ENCODE results near the gene ACTR2. TPM values are rescaled to one million over a fixed set of nuclear protein-coding genes. Genes with fewer than 3 reads are reported as not detected.
A peak's percentile ranks its signal among the peaks of the same experiment; 100 is the strongest.
"Not testable (repeated sequence)": the region's sequence is repeated elsewhere in the genome, so short reads cannot be mapped to it uniquely, and the experiment has no call there.

Gene ACTR2
- polyA plus RNA-seq (ENCODE audit: low read depth in 6 of 6): 100 to 1,000 TPM; 345 to 395 (median 383) TPM

DNA sequence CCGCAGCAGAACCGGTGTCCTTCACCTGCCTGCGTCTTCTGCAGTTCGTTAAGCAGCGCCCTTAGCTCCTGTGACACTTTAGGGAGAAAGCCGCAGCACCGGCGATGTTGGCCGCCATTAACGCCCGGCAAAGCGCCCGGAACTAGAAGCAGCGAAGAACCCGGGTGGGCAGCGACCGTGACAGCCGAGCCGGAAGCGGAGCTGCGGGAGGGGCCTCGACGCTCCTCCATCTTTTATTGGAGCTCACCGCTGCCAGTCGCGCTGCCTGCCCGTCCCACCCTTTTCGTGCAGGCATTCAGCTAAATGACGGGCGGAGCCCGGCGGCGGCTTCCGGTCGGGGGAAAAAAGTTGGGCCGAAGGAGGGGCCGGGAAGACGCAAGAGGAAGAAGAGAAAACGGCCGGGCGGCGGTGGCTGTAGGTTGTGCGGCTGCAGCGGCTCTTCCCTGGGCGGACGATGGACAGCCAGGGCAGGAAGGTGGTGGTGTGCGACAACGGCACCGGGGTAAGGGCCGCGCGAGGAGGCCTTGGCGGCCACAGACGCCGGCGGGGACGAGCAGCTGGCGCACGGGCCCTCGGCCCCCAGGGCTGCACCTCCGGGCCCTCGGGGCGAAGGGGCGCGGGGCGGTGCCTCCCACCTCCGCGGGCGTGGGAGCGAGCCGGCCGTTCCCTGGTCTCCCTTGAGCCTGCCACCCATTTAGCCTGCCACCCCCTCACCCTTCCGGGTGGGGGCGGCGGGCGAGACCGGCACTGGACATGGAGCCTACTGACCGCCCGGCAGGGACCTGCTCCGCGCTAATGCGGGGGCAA lies at the start of gene ACTR2:
Gene ACTR2 (plus strand): TSS at position 376 of the 807 bp plus-strand sequence. CDS start 79 bp downstream, at position 455.
- H3K27ac Mint-ChIP-seq: peak within 1 kb of the TSS; percentile 99 to 100 (median 99)
- H3K27me3 Mint-ChIP-seq: no peaks in the 10 kb centered on the region
- H3K4me1 Mint-ChIP-seq: peaks cover 19 to 46% (median 21%) of the 10 kb centered on the region in 3 donors
- H3K36me3 Mint-ChIP-seq: peaks cover 3 to 8% of the 10 kb centered on the region in 2 donors
- peak within 1 kb of the TSS; percentile 94 to 100 (median 100) for H3K4me3 Mint-ChIP-seq
- peak; percentile 88 to 89 for ATAC-seq (ENCODE audit: low read depth in 2 of 2)
- peaks cover 0 to 3% (median 0%) of the 10 kb centered on the region in 7 donors for H3K9me3 Mint-ChIP-seq
- DNase-seq: peak; percentile 94

DNA sequence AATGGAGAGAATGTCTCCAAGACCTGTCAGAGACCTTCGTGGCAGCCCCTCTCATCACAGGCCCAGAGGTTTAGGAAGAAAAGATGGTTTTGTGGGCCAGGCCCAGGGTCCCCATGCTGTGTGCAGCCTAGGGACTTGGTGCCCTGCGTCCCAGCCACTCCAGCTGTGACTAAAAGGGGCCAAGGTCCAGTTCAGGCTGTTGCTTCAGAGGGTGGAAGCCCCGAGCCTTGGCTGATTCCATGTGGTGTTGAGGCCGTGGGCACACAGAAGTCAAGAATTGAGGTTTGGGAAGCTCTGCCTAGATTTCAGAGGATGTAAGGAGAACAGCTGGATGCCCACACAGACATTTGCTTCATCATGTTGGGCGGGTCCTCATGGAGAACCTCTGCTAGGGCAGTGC lies 45.1 kb upstream of the ACTR2 start:
- H3K9me3 Mint-ChIP-seq: peaks cover 0 to 4% (median 0%) of the 10 kb centered on the region in 7 donors

DNA sequence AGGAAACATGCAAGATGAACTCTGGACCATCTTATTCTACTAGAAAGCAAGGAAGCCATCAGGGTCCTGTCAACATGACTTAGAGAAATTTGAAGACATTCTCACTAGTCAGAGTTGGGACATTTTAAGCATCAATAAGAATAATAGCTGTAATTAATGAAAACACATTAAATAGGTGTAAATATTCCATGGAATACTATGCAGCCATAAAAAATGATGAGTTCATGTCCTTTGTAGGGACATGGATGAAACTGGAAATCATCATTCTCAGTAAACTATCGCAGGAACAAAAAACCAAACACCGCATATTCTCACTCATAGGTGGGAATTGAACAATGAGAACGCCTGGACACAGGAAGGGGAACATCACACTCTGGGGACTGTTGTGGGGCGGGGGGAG lies 44.2 kb upstream of the ACTR2 start:
- H3K27ac Mint-ChIP-seq; H3K36me3 Mint-ChIP-seq; ATAC-seq (ENCODE audit: low read depth in 2 of 2); DNase-seq; H3K9me3 Mint-ChIP-seq; H3K4me3 Mint-ChIP-seq: not testable (repeated sequence)
- peaks cover 4 to 16% (median 11%) of the 10 kb centered on the region in 3 donors for H3K27me3 Mint-ChIP-seq
- peaks cover 8 to 10% (median 9%) of the 10 kb centered on the region in 3 donors for H3K4me1 Mint-ChIP-seq

More for the DNA sequence above, 45.1 kb upstream of the ACTR2 start:
- Mint-ChIP-seq H3K36me3 (no peaks in the 10 kb centered on the region), H3K4me1 (peaks cover 7 to 8% (median 7%) of the 10 kb centered on the region in 3 donors), H3K27me3 (peaks cover 4 to 22% (median 9%) of the 10 kb centered on the region in 3 donors), H3K27ac (no peak overlapping the region), H3K4me3 (peak overlapping the region in 1 of 8 donors; percentile 6)
- ATAC-seq (ENCODE audit: low read depth in 2 of 2) (no peak), DNase-seq (no peak)

DNA sequence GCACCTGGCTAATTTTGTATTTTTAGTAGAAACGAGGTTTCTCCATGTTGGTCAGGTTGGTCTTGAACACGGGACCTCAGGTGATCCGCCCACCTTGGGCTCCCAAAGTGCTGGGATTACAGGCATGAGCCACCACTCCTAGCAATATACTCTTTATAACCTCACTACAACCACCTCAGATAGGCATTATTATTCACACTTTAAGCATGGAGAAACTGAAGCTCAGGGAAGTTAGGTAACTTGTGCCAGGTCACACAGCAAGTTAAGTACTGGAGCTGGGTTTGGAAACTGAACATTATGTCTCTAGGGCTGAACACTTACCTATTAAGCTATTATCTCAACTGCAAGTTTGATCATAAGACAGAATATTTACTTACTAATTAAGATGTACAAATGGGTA lies 42.6 kb upstream of the ACTR2 start:
- ATAC-seq (ENCODE audit: low read depth in 2 of 2) (no peak), DNase-seq (no peak)
- Mint-ChIP-seq H3K27ac (no peak overlapping the region), H3K4me1 (peaks cover 8 to 10% (median 9%) of the 10 kb centered on the region in 3 donors), H3K9me3 (peaks cover 0 to 4% (median 0%) of the 10 kb centered on the region in 7 donors), H3K27me3 (peaks cover 14 to 17% (median 15%) of the 10 kb centered on the region in 3 donors), H3K4me3 (no peak overlapping the region), H3K36me3 (no peaks in the 10 kb centered on the region)

DNA sequence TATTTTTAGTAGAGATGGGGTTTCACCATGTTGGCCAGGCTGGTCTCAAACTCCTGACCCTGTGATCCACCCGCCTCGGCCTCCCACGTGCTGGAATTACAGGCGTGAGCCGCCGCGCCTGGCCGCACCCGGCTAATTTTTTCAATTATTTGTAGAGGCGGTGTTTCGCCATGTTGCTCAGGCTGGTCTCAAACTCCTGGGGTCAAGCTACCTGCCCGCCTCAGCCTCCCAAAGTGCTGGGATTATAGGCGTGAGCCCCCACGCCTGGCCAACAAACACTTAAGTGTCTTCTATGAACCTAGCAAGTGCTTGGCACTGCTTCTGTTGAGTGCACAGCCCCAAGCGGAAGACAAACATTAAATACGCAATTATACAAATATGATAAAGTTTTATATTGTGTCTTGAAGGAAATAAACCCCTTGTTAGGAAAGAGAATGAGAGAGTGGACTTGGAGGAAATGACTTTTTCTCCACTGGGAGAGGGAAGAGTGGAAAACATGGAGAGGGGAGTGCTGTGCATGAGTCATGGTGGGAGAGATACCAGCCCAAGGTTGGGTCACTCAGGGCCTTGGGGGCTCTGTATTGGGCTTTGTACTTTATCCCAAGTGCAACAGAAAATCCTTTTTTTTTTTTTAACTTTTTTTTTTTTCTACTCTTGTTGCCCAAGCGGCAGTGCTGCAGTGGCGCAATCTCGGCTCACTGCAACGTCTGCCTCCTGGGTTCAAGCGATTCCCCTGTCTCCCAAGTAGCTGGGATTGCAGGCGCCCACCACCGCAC lies 41.4 kb upstream of the ACTR2 start:
- no peaks in the 10 kb centered on the region for H3K36me3 Mint-ChIP-seq
- peak overlapping the region in 1 of 8 donors; percentile 7 for H3K4me3 Mint-ChIP-seq
- peaks cover 0 to 4% (median 0%) of the 10 kb centered on the region in 7 donors for H3K9me3 Mint-ChIP-seq
- DNase-seq (no peak), ATAC-seq (ENCODE audit: low read depth in 2 of 2) (no peak)
- H3K27ac Mint-ChIP-seq: no peak overlapping the region
- peaks cover 8 to 10% (median 9%) of the 10 kb centered on the region in 3 donors for H3K4me1 Mint-ChIP-seq
- H3K27me3 Mint-ChIP-seq: peaks cover 14 to 17% (median 15%) of the 10 kb centered on the region in 3 donors

DNA sequence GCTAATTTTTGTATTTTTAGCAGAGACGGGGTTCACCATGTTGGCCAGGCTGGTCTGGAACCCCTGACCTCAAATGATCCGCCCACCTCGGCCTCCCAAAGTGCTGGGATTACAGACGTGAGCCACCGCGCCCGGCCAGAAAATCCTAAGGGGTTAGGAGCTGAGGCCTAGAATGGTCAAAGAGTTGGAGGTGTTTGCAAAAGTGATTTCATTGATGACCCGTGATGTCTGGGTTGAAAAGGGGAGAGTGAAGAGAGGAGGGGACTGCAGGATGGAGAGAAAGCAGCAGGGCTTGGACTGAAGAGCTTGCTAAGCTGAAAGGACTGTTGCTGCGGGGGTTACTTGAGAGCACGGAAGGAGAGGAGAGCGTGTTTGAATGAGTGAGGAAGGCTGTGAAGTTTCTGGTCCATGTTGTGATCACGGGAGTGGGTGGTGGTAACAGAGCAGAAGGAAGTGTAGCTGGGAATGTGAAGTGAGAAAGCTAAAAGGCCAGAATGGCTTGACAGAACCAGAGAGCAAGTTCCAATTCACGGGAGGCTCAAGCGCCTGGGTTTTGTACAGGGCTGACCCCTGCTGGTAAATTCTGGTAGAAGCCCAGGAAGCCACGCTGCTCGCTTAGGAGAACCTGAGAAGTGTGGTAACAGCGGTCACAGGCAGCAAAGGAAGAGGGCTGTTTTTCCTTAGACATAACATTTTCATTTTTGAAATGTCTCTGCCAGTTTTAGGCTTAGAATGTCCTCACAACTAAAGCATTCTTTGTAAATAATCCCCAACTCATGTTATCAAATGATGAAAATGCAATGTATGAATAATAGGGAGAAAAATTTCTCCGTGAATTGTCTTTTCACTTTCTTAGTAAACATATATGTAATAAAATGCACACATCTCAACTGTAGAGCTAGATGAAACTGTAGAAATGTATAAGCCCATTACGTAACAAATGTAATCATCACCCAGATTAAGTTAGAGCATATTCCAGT lies 40.5 kb upstream of the ACTR2 start:
- H3K27me3 Mint-ChIP-seq: peaks cover 7 to 17% (median 10%) of the 10 kb centered on the region in 3 donors
- peak overlapping the region in 2 of 6 donors; percentile 34 to 74 for H3K27ac Mint-ChIP-seq
- peaks cover 8 to 10% (median 9%) of the 10 kb centered on the region in 3 donors for H3K4me1 Mint-ChIP-seq
- ATAC-seq (ENCODE audit: low read depth in 2 of 2) (peak; percentile 83 to 96), DNase-seq (peak; percentile 53)
- peaks cover 0 to 3% of the 10 kb centered on the region in 2 donors for H3K36me3 Mint-ChIP-seq
- peaks cover 0 to 4% (median 0%) of the 10 kb centered on the region in 7 donors for H3K9me3 Mint-ChIP-seq
- H3K4me3 Mint-ChIP-seq: peak overlapping the region in 1 of 8 donors; percentile 1

DNA sequence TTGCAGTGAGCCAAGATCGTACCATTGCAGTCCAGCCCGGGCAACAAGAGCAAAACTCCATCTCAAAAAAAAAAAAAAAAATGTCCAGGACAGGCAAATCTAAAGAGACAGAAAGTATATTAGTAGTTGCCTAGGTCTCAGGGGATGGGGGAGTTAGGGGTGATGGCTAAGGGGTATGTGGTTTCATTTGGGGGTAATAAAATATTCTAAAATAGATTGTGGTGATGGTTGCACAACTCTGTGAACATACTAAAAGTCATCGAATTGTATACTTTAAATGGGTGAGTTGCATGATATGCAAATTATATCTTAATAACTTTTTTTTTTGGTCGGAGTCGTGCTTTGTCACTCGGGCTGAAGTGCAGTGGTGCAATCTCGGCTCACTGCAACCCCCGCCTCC lies 34.2 kb upstream of the ACTR2 start:
- no peaks in the 10 kb centered on the region for H3K4me1 Mint-ChIP-seq
- H3K4me3 Mint-ChIP-seq: no peak overlapping the region
- ATAC-seq (ENCODE audit: low read depth in 2 of 2): no peak
- H3K27ac Mint-ChIP-seq: peak overlapping the region in 1 of 6 donors; percentile 83
- H3K36me3 Mint-ChIP-seq: peaks cover 0 to 3% of the 10 kb centered on the region in 2 donors
- no peaks in the 10 kb centered on the region for H3K9me3 Mint-ChIP-seq
- no peak for DNase-seq
- H3K27me3 Mint-ChIP-seq: peaks cover 3 to 13% (median 8%) of the 10 kb centered on the region in 3 donors

DNA sequence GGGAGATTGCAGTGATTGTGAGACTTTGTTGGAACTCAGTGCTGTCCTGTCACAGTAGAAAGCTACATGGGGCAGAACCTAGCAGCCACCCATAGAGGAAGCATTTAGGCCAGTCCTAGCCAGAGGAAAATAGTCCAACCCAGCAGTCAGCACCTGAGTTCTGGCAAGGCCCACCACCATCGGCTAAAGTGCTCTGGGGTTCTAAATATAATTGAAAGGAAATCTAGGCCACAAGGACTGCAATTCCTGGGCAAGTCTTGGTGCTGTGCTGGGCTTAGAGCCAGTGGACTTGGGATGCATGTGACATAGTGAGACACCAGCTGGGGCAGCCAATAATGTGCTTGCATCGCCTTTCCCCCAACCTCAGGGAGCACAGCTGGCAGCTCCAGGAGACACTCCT lies 28.9 kb upstream of the ACTR2 start:
- Mint-ChIP-seq H3K4me3 (no peak overlapping the region), H3K27me3 (peaks cover 0 to 8% (median 0%) of the 10 kb centered on the region in 3 donors), H3K4me1 (no peaks in the 10 kb centered on the region), H3K36me3 (no peaks in the 10 kb centered on the region), H3K9me3 (no peaks in the 10 kb centered on the region), H3K27ac (no peak overlapping the region)
- DNase-seq: no peak
- ATAC-seq (ENCODE audit: low read depth in 2 of 2): no peak

DNA sequence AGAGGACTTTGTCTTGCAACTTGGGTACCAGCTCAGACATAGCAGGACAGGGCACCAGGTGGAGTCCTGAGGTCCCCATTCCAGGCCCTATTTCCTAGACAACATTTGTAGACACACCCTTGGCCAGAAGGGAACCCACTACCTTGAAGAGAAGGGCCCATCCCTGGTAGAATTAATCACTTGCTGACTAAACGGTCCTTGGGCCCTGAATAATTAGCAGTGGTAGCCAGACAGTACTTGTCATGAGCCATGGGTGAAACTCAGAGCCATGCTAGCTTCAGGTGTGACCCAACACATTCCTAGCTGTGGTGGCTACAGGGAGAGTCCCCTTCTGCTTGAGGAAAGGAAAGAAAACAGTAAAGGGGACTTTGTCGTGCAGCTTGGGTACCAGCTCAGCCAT lies 28.5 kb upstream of the ACTR2 start:
- Mint-ChIP-seq H3K9me3 (no peaks in the 10 kb centered on the region), H3K27me3 (peaks cover 0 to 8% (median 0%) of the 10 kb centered on the region in 3 donors), H3K4me3 (no peak overlapping the region), H3K4me1 (no peaks in the 10 kb centered on the region), H3K36me3 (no peaks in the 10 kb centered on the region), H3K27ac (no peak overlapping the region)
- ATAC-seq (ENCODE audit: low read depth in 2 of 2): no peak
- DNase-seq: no peak

DNA sequence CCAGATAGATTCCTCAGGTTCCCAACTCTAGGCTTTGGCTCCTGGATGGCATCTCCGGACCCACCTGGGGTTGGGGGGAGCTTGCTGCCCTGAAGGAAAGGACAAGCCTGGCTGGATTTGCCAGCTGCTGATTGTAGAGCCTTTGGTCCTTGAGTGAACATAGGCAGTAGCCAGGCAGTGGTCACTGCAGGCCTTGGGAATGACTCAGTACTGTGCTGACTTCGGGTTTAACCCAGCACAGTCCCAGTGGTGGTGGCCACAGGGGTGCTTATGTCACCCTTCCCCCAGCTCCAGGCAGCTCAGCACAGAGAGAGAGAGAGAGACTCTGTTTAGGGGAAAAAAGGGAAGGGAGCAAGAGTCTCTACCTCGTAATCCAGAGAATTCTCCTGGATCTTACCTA lies 27.7 kb upstream of the ACTR2 start:
- Mint-ChIP-seq H3K27ac (peak overlapping the region in 1 of 6 donors; percentile 5), H3K27me3 (peaks cover 0 to 7% (median 0%) of the 10 kb centered on the region in 3 donors), H3K9me3 (no peaks in the 10 kb centered on the region), H3K4me1 (no peaks in the 10 kb centered on the region), H3K36me3 (no peaks in the 10 kb centered on the region), H3K4me3 (no peak overlapping the region)
- ATAC-seq (ENCODE audit: low read depth in 2 of 2) (no peak), DNase-seq (no peak)

DNA sequence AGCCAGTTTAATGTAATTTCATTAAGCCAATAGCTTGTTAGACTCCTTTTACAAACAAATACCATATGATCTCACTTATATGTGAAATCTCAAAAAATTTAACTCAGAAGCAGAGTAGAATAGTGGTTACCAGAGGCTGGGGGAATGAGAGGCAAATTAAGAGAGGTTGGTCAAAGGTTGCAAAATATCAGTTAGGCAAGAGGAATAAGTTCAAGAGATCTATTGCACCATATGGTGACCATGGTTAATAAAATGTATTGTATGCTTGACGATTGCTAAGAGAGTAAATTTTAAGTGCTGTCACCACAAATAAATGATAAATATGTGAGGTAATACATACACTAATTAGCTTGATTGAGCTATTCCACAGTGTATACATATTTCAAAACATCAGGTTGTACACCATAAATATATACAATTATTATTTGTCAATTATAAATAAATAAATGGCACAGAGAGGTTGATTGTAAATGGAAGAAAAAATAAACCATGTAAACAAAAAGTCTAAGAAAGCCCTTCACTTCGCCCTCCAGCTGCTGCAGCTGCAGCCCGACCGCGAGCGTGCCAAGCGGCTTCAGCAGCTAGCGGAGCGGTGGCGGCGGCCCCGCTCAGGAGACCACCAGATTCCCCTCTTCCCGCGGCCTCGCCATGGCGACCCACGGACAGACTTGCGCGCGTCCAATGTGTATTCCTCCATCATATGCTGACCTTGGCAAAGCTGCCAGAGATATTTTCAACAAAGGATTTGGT lies 23.0 kb upstream of the ACTR2 start:
- peaks cover 0 to 9% (median 7%) of the 10 kb centered on the region in 3 donors for H3K4me1 Mint-ChIP-seq
- no peak overlapping the region for H3K27ac Mint-ChIP-seq
- peak; percentile 60 to 72 for ATAC-seq (ENCODE audit: low read depth in 2 of 2)
- no peaks in the 10 kb centered on the region for H3K36me3 Mint-ChIP-seq
- H3K27me3 Mint-ChIP-seq: no peaks in the 10 kb centered on the region
- H3K4me3 Mint-ChIP-seq: no peak overlapping the region
- H3K9me3 Mint-ChIP-seq: no peaks in the 10 kb centered on the region
- peak; percentile 52 for DNase-seq

DNA sequence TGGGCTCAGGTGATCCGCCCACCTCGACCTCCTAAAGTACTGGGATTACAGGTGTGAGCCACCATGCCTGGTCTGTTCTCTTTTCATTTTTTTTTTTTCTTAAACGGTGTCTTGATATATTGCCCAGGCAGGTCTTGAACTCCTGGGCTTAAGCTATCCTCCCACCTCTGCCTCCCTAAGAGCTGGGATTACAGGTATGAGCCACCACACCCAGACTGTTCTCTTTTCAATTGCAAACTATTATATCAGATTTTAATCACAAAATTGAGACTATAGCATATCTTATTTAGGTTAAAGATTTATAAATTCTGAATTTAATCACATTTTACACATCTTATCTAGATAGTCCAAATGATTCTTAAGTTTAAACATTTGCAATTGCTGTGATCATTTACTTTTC lies 15.5 kb upstream of the ACTR2 start:
- H3K4me3 Mint-ChIP-seq: no peak overlapping the region
- DNase-seq: no peak
- no peaks in the 10 kb centered on the region for H3K27me3 Mint-ChIP-seq
- H3K36me3 Mint-ChIP-seq: no peaks in the 10 kb centered on the region
- no peaks in the 10 kb centered on the region for H3K9me3 Mint-ChIP-seq
- no peak overlapping the region for H3K27ac Mint-ChIP-seq
- peaks cover 0 to 22% (median 9%) of the 10 kb centered on the region in 3 donors for H3K4me1 Mint-ChIP-seq
- no peak for ATAC-seq (ENCODE audit: low read depth in 2 of 2)

Data from naive B cell (primary cell).